ENCODE measurements around the gene PPP1R26.

DNA sequence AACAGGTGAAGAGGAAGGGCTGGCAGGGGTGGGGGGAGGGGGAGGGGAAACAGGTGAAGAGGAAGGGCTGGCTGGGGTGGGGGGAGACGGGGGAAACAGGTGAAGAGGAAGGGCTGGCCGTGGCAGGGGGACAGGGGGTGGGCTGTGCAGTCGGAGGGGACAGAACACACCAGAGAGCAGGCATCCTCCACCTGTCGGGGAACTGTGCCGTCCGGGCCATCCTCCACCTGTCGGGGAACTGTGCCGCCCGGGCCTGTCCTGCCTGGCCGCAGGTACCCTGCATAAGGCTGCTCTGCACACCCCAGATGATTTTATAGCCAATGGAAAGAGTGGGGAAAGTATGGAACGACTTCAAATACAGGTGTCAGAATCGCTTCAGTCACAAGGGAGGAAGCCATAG is 32.5 kb upstream of the PPP1R26 start:
- TF ChIP-seq CTCF (IDR thresholded peaks at IDR 0.05; ENCODE audit: insufficient read depth, low read length) (no peak), POLR2AphosphoS5 (IDR thresholded peaks at IDR 0.05; ENCODE audit: low read depth) (no peak), GABPA (IDR thresholded peaks at IDR 0.05; ENCODE audit: low read depth) (no peak), SPI1 (IDR thresholded peaks at IDR 0.05; ENCODE audit: borderline replicate concordance, low read depth) (no peak)
- TF ChIP-seq, protein P1, sequence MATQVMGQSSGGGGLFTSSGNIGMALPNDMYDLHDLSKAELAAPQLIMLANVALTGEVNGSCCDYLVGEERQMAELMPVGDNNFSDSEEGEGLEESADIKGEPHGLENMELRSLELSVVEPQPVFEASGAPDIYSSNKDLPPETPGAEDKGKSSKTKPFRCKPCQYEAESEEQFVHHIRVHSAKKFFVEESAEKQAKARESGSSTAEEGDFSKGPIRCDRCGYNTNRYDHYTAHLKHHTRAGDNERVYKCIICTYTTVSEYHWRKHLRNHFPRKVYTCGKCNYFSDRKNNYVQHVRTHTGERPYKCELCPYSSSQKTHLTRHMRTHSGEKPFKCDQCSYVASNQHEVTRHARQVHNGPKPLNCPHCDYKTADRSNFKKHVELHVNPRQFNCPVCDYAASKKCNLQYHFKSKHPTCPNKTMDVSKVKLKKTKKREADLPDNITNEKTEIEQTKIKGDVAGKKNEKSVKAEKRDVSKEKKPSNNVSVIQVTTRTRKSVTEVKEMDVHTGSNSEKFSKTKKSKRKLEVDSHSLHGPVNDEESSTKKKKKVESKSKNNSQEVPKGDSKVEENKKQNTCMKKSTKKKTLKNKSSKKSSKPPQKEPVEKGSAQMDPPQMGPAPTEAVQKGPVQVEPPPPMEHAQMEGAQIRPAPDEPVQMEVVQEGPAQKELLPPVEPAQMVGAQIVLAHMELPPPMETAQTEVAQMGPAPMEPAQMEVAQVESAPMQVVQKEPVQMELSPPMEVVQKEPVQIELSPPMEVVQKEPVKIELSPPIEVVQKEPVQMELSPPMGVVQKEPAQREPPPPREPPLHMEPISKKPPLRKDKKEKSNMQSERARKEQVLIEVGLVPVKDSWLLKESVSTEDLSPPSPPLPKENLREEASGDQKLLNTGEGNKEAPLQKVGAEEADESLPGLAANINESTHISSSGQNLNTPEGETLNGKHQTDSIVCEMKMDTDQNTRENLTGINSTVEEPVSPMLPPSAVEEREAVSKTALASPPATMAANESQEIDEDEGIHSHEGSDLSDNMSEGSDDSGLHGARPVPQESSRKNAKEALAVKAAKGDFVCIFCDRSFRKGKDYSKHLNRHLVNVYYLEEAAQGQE (IDR thresholded peaks at IDR 0.05; ENCODE audit: insufficient replicate concordance, low read depth) = no peak
